ENCODE data around the gene PRKRIP1.
"Not testable (repeated sequence)": the region's sequence is repeated elsewhere in the genome, so short reads cannot be mapped to it uniquely, and the experiment has no call there.

PRKRIP1 gene

GRCh38 chr7:102395873-102396709, at the start of gene PRKRIP1:
Gene PRKRIP1 (plus strand): TSS chr7:102396363. CDS start chr7:102396412, 49 bp downstream.
- peak; percentile 36 for DNase-seq

DNA sequence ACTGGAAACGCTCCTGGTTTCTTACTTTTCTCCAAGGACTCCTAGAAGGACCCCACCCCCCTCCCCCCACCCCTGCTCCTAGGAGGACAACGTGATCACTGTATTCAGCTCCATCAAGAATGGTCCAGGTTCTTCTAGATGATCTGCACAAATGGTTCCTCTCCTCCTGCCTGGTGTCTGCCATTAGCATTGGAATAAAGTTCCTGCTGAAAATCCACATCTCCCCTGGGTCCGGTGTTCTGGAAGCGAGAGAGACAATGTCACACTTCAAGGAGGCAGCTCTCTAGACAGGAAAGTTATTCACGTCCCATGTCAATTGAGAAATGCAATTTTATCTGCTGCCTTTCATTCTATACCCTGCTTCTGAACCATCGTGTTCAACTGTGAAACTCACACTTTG, 49.2 kb upstream of the PRKRIP1 start:
- not testable (repeated sequence) for DNase-seq

DNA sequence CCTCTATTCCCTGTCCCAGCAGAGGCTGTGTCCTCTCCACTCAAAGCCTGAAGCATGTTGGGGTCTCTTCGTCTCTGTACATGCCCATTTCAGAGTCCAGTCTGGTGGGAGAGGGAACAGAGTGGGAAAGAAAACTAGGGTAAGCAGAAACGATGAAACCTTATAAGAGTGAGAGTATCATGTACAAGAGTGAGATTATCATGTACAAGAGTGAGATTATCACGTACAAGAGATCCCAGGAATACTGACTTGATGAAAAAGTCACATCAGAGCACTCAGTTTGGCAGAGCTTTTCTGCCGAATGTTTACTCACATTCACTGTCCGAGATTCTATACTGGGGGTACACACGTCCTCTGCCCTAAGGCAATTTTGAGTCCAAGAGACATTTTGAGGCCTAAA, 39.8 kb upstream of the PRKRIP1 start, which contains the start of gene SPDYE6:
TSS of gene SPDYE6 (minus strand) at position 101 of the 400 bp plus-strand sequence. CDS start 421 bp downstream, outside the sequence.
- DNase-seq = not testable (repeated sequence)

GRCh38 chr7:102363549-102364393, 32.4 kb upstream of the PRKRIP1 start:
- peak; percentile 87 for DNase-seq

DNA sequence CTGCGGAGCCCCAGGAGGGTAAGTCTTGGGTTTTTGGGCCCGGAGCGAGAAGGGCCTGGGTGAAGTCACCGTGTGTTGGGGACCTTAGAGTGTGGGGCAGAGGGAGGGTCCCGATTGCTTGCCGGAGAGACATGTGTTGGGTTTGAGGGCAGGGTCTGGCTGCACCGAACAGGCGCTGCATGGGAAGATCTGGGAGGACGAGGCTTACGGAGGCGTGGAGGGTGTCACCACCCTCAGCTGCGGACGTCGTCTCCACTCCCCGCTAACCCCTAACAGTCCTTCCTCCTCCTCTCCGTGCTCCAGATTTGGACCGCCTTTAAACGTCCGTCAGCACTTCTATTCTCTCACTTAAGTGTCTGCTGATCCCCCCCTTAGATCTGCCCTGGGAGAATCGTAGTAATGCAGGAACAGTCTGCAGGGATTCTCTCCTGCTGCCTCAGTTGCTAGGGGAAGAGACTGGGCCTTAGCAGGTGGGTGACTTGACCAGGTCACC, 31.7 kb upstream of the PRKRIP1 start:
- not testable (repeated sequence) for DNase-seq

- DNase-seq = not testable (repeated sequence)
Measured at GRCh38 chr7:102365390-102365789, 30.8 kb upstream of the PRKRIP1 start.

GRCh38 chr7:102370038-102370437, 26.1 kb upstream of the PRKRIP1 start:
- not testable (repeated sequence) for DNase-seq

GRCh38 chr7:102372796-102373195, 23.4 kb upstream of the PRKRIP1 start:
- not testable (repeated sequence) for DNase-seq

GRCh38 chr7:102376964-102377466, 19.1 kb upstream of the PRKRIP1 start:
- DNase-seq = no peak

GRCh38 chr7:102380837-102381236, 15.3 kb upstream of the PRKRIP1 start:
- DNase-seq = not testable (repeated sequence)

GRCh38 chr7:102381696-102382425, 14.3 kb upstream of the PRKRIP1 start:
- not testable (repeated sequence) for DNase-seq

DNA sequence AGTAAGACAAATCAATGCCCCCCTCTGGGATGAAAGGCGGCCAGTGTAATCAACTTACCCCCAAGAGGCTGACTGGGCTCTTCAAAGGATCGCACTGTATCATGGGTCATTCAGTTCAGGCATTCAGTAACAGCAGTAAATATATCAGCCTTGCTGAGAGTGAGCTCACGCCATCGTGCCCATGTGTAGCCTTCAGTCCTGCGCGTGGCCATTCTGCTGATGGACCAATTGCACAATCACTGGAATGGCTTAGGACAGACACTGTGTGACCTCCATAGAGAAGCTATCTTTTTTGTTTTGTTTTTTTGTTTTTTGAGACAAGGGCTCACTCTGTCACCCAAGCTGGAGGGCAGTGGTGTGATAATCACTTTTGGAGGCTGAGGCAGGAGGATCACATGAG, 9.1 kb upstream of the PRKRIP1 start:
- DNase-seq = no peak

DNA sequence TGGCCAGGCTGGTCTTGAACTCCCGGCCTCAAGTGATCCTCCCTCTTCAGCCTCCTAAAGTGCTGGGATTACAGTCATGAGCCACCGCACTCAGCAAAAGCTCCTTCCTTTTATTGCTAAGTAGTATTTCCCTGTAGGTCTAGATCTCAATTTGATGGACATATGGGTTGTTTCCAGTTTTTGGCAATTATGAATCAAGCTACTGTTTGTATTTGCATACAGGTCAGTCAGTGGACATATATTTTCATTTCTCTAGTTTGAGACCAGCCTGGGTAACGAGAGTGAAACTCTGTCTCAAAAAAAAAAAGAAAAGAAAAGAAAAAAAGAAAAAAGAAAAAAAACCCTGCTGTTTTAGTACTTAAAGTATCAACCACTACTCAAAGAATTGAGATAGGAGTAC, 6.4 kb upstream of the PRKRIP1 start:
- DNase-seq = no peak

- peak; percentile 38 for DNase-seq
Measured at GRCh38 chr7:102390697-102391484, 5.3 kb upstream of the PRKRIP1 start.

DNA sequence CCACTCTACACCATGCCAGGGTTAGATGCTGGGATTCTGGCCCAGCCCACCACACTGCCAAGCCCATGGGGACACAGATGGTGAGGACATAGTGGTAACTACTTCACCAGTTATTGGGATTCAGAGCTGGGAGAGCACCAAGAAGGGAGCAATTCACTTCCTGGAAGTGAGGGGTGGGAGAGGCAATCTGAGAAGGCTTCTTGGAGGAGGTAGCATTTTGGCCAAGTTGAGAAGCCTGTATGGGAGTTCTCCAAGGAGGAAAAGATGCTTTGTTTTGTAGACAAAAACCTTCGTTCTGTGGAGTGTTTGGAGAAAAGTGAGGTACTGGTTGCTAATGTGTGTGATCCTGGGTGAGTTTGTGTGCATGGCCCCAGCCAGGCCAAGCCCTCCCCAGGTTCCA, 3.8 kb upstream of the PRKRIP1 start:
- no peak for DNase-seq

DNA sequence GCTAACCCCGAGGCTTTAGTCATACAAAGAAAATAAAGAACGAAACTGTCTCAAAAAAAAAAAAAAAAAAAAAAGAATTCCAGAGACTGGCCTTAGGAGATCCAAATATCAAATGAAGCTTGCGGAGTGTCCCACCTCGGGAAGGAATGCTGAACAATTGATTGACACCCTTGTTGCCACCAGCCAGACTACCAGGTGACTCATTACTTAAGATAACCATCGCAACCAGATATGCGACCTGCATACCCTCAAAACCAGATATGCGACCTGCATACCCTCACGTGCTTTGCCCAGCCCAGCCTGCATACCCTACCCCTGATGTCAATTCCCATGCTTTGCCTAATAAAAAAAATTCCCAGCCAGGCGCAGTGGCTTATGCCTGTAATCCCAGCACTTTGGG, 2.7 kb upstream of the PRKRIP1 start:
- DNase-seq = no peak

DNA sequence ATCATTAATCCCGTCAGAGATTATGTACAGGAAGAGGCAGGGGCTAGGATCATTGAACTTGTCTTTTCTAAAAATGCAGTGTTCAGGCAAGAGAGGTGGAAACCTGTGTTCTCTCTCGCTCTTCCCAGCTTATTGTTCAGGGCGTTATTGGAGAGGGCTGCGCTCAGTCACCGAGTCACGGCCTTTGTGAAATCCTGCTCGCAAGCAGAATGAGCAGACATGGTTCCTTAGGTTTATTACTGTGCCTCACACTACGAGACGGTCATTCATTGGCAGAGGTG, 631 bp upstream of the PRKRIP1 start:
- no peak for DNase-seq

GRCh38 chr7:102396710-102397019, 502 bp downstream of the PRKRIP1 start:
- DNase-seq = no peak

DNA sequence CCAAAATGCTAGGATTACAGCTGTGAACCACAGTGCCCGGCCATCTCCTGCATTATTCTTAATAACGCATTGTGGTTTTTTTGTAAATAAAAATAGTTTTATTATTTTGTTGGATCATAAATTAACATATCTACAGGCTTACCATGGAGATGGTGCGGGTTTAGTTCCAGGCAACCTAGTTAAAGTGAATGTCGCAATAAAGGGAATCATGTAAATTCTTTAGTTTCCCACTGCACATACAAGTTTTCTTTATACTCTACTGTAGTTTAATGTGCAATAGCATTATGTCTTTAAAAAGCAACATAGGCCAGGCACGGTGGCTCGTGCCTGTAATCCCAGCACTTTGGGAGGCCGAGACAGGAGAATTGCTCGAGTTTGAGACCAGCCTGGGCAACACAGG, 2.4 kb downstream of the PRKRIP1 start:
- DNase-seq = no peak

DNA sequence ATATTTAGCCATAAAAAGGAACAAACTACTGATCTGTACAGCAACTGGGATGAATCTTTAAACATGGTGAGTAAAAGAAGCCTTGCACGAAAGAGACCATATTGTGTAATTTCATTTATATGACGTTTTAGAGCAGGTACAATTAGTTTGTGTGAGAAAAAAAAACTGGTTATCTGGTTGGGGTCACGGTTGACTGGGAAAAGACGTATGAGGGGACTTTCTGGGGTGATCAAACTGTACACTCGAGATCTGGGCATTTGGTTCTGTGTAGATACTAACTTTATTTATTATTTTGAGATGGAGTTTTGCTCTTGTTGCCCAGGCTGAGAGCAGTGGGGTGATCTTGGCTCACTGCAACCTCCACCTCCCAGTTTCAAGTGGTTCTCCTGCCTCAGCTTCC, 4.2 kb downstream of the PRKRIP1 start:
- DNase-seq = no peak

DNA sequence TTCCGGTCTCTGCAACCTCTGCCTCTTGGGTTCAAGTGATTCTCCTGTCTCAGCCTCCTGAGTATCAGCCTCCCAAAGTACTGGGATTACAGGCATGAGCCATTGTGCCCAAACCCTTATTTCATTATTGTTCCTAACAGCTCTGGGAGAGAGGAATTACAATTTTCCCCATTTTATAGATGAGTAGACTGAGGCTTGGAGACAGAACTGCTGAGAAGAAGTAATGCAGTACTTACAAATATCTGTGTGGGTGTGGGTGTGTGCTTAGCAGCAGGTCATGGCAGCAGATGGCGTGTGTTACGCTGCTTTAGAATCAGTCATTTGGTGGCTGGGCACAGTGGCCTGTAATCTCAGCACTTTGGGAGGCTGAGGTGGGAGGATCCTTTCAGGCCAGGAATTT, 7.4 kb downstream of the PRKRIP1 start:
- DNase-seq = no peak

All from NCI-H1048 (cell line).